Osteocyte (in vitro differentiated cells): ENCODE measurements around the gene MYO3B. TPM values are rescaled to one million over a fixed set of nuclear protein-coding genes. Genes with fewer than 3 reads are reported as not detected.

Experiments
- DNase-seq: peaks from one replicate; pipeline ENCODE4 v3.0.0; 2021; ENCODE audit warnings: mixed read lengths; ENCODE audit not compliant: unreplicated experiment; ENCODE audit errors: extremely low spot score
- H3K27ac Mint-ChIP-seq: one replicate; pipeline ENCODE4 v1.8.0; 2021; ENCODE audit warnings: mild to moderate bottlenecking, mixed read lengths; ENCODE audit not compliant: unreplicated experiment
- H3K27me3 Mint-ChIP-seq: one replicate; pipeline ENCODE4 v1.8.0; 2021; ENCODE audit warnings: mixed read lengths; ENCODE audit not compliant: unreplicated experiment
- H3K36me3 Mint-ChIP-seq: one replicate; pipeline ENCODE4 v1.8.0; 2021; ENCODE audit warnings: mixed read lengths; ENCODE audit not compliant: unreplicated experiment
- H3K4me1 Mint-ChIP-seq: one replicate; pipeline ENCODE4 v1.8.0; 2021; ENCODE audit warnings: mixed read lengths; ENCODE audit not compliant: unreplicated experiment
- H3K4me3 Mint-ChIP-seq: one replicate; pipeline ENCODE4 v1.8.0; 2021; ENCODE audit warnings: mild to moderate bottlenecking, moderate library complexity, mixed read lengths; ENCODE audit not compliant: unreplicated experiment
- H3K9me3 Mint-ChIP-seq: one replicate; pipeline ENCODE4 v1.8.0; 2021; ENCODE audit warnings: mixed read lengths; ENCODE audit not compliant: unreplicated experiment
- total RNA-seq: library from RNA; stranded (reverse); gene quantifications from 2 replicates; pipeline ENCODE4 v1.2.1, GENCODE V29; 2021
- TF ChIP-seq, protein P1 (sequence below): fragments of 200-600 bp; sonication (generic); IDR thresholded peaks from 2 replicates; pipeline ENCODE4 v1.5.0; 2021; ENCODE audit warnings: antibody characterized with exemption, mild to moderate bottlenecking, moderate library complexity

Gene MYO3B
- total RNA-seq, 1 donor from 2014 or later, result not detected

DNA sequence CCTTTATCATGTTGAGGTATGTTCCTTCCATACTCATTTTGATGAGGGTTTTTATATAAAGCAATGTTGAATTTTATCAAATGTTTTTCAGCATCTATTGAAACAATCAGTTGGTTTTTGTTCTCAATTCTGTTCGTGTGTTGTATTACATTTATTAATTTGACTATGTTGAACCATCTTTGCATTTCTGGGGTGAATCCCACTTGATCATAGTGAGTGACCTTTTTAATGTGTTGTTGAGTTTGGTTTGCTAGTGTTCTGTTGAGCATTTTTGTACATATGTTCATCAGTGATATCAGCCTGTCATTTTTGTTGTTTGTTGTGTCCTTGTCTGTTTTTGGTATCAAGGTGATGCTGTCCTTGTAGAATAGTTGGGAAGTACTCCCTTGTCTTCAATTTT, 110.9 kb downstream of the MYO3B start:
- H3K27ac Mint-ChIP-seq, result no peak overlapping the region
- no peak for DNase-seq
- no peaks in the 10 kb centered on the region for H3K4me1 Mint-ChIP-seq
- TF ChIP-seq, protein P1, sequence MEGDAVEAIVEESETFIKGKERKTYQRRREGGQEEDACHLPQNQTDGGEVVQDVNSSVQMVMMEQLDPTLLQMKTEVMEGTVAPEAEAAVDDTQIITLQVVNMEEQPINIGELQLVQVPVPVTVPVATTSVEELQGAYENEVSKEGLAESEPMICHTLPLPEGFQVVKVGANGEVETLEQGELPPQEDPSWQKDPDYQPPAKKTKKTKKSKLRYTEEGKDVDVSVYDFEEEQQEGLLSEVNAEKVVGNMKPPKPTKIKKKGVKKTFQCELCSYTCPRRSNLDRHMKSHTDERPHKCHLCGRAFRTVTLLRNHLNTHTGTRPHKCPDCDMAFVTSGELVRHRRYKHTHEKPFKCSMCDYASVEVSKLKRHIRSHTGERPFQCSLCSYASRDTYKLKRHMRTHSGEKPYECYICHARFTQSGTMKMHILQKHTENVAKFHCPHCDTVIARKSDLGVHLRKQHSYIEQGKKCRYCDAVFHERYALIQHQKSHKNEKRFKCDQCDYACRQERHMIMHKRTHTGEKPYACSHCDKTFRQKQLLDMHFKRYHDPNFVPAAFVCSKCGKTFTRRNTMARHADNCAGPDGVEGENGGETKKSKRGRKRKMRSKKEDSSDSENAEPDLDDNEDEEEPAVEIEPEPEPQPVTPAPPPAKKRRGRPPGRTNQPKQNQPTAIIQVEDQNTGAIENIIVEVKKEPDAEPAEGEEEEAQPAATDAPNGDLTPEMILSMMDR, result no peak
- no peak overlapping the region for H3K4me3 Mint-ChIP-seq
- H3K36me3 Mint-ChIP-seq, result peaks cover 4% of the 10 kb centered on the region
- peaks cover 21% of the 10 kb centered on the region for H3K9me3 Mint-ChIP-seq
- peaks cover 57% of the 10 kb centered on the region for H3K27me3 Mint-ChIP-seq

DNA sequence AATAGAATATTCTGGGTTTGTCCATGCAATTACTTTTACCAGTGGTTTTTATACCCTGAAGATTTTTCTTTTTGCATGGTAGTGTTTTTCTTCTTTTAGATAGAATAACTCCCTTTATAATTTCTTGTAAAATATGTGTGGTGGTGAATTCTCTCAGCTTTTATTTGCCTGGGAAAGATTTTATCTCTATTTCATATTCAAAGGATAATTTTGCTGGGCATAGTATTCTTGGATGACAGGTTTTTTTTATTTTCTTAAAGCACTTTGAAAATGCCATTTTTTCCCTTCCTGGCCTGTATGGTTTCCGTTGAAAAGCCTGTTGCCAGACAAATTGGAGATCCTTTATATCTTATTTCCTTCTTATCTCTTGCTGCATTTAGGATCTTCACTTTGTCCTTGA, 113.5 kb downstream of the MYO3B start:
- Mint-ChIP-seq H3K4me3 (no peak overlapping the region), H3K9me3 (peaks cover 26% of the 10 kb centered on the region), H3K27me3 (peaks cover 53% of the 10 kb centered on the region), H3K4me1 (no peaks in the 10 kb centered on the region), H3K36me3 (peaks cover 4% of the 10 kb centered on the region), H3K27ac (no peak overlapping the region)
- TF ChIP-seq, protein P1, result no peak
- DNase-seq, result no peak

DNA sequence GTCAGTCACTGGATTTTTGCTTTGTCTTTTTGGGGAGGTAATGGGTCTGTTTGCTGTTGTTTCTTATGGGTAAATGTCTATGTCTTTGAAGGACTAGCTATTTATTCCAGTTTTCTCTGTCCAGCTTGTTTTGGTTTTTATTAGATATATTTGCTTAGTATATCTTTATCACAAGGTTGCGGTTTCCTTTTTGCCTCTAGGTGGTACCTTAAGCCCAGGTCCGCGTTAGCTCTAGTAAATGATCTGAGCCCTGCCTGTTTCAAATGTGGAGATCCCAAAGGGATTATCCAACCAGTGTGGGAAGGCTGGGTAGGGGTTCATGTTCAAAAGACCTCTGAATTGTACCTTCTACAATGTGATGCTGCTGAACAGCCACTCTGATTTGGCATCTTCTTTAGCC, 114.5 kb downstream of the MYO3B start:
- Mint-ChIP-seq H3K4me3 (no peak overlapping the region), H3K9me3 (peaks cover 25% of the 10 kb centered on the region)

DNA sequence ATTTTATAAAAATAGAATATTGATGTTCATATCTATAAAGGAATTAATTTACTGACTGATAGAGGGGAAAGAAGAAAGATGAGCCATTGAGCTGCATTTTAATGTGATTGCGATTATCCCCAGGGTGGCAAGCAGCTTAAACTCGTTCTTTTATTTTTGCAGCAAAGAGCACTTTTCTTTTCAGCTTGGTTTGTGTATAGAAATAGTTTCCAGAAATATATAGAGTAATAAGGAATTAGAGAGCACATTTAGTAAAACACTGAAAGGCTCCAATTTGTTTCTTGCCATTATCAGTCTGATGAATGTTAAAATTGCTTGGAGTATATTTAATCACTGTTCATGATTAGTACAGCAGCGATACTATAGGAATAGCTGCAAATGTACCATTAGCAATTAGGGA, 119.5 kb downstream of the MYO3B start:
- TF ChIP-seq, protein P1, result no peak
- H3K36me3 Mint-ChIP-seq, result no peaks in the 10 kb centered on the region
- H3K4me1 Mint-ChIP-seq, result no peaks in the 10 kb centered on the region
- H3K27ac Mint-ChIP-seq, result no peak overlapping the region
- no peak overlapping the region for H3K4me3 Mint-ChIP-seq
- H3K27me3 Mint-ChIP-seq, result peaks cover 22% of the 10 kb centered on the region
- H3K9me3 Mint-ChIP-seq, result peaks cover 5% of the 10 kb centered on the region
- no peak for DNase-seq

More for the DNA sequence above, 114.5 kb downstream of the MYO3B start:
- H3K4me1 Mint-ChIP-seq, result no peaks in the 10 kb centered on the region
- H3K36me3 Mint-ChIP-seq, result peaks cover 4% of the 10 kb centered on the region
- no peak for DNase-seq
- H3K27me3 Mint-ChIP-seq, result peaks cover 46% of the 10 kb centered on the region
- TF ChIP-seq, protein P1, result no peak
- no peak overlapping the region for H3K27ac Mint-ChIP-seq

DNA sequence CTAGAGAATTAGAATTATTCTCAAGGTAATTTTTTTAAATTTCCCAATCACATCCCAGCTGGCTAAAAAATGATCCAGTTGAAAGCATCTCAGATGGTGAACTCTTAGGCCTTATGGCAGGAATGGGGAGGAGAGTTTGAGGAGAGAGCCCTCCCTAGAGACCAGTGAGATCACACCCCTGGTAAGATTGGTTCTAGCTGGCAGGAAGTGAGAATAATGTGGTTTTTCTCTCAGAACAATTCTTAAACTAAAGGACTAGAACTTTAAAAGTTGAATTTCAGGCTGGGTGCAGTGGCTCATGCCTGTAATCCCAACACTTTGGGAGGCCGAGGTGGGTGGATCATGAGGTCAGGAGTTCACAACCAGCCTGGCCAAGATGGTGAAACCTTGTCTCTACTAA, 120.2 kb downstream of the MYO3B start:
- no peak for DNase-seq
- H3K4me1 Mint-ChIP-seq, result no peaks in the 10 kb centered on the region
- no peaks in the 10 kb centered on the region for H3K36me3 Mint-ChIP-seq
- peaks cover 5% of the 10 kb centered on the region for H3K9me3 Mint-ChIP-seq
- peaks cover 19% of the 10 kb centered on the region for H3K27me3 Mint-ChIP-seq
- no peak overlapping the region for H3K27ac Mint-ChIP-seq
- TF ChIP-seq, protein P1, result no peak
- no peak overlapping the region for H3K4me3 Mint-ChIP-seq
